ENCODE results near the gene CACNB4.

DNA sequence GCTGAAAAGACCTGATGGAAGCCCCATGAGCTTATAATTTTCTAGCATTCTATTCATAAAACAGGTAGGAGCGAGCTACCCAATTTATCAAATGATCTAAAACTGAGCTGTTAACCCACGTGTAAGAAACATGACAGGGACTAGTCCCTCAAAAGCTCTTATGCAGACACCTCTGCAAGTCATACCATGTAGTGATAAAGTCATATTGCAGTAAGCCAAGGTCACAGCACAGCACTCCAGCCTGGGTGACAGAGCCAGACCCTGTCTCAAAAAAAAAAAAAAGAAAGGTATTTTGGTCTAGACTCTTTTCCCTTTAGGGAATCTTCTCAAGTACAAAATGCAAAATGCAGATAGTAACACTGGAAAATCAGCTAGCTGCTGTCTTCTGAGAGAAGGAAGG lies 211.7 kb downstream of the CACNB4 start:
- TF ChIP-seq POLR2A (IDR thresholded peaks at IDR 0.05): no peak
- no peak for TF ChIP-seq POLR2AphosphoS5 (IDR thresholded peaks at IDR 0.05)
